AG08396 (cell line): ENCODE results near the gene PDIA5.
A peak's percentile ranks its signal among the peaks of the same experiment; 100 is the strongest.
"Not testable (repeated sequence)": the region's sequence is repeated elsewhere in the genome, so short reads cannot be mapped to it uniquely, and the experiment has no call there.

Source experiments
- DNase-seq: peaks from one replicate; pipeline ENCODE4 v3.0.0; 2012; ENCODE audit warnings: low spot score, mixed read lengths

PDIA5 gene

DNA sequence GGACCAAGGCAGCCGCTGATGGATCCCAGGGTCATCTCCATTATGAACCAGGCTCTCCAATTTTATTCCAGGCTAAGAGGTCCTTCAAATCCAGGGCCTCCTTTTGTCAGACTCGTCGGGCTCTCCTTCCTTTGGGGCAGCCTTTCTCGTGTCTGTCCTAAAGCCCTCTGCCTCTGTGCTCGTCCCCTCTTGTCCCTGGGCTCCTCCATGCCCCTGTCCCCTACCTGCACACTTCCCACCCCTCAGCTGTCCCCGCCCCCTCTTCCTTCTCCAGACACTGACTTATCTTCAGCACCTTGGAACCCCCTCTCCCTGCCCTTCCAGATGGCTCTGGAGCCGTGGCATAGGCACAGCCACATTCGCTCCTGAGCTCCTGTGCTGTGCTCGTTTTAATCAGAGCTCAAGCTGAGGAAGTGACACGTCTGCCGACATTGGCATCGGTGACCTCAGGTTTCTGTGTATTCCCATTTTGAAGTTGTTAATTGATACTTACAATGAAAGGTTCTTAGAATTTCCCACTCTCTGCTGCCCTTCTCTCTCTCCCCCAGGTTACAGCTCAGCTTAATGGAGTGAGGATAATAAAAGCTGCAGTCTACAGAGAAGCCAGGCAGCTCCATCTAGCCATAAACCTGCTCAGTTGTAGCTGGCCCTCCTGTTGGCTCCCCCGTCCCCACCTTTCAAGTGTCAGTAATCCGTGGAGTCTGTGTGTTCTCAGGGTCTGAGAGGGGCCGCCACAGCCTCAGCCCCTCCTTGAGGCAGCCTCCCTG lies 83.8 kb downstream of the PDIA5 start:
- DNase-seq, result no peak

DNA sequence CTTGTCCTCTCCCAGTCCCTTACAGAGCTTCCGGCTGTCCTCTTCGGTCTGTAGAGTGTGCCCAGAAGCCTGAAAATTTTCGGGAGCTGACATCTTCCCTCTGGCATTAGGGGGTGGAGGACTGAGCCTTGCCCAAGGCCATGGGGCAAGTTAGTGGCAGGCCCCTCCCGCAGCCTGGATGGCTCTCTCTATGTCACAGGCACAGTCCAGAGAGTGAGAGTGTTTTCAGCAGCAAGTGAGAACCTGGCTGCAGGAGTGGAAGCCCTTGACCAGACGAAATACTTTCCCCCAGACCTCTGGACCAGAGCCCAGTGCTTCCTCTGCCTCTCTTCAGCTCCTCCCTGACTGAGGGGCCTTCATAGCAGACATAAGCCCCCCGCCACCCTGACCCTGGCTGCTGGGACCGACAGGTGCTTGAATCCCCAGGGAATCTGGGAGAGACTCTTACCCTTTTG lies 84.5 kb downstream of the PDIA5 start:
- DNase-seq, result no peak

DNA sequence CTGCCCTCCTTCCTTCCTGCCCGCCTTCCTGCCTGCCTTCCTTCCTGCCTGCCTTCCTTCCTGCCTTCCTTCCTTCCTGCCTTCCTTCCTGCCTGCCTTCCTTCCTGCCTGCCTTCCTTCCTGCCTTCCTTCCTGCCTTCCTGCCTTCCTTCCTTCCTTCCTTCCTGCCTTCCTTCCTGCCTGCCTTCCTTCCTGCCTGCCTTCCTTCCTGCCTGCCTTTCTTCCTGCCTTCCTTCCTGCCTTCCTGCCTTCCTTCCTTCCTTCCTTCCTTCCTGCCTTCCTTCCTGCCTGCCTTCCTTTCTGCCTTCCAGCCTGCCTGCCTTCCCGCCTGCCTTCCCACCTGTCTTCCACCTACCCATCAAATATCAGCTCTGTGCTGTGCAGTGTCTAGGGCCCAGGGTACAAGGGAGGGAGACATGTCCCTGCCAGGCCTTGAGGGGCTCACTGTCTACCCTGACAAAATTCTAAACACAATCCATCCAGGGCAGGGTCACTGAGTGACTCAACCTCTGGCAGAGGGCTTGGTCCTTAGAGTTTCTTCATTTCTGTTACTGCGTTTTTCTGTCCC lies 85.1 kb downstream of the PDIA5 start:
- not testable (repeated sequence) for DNase-seq

DNA sequence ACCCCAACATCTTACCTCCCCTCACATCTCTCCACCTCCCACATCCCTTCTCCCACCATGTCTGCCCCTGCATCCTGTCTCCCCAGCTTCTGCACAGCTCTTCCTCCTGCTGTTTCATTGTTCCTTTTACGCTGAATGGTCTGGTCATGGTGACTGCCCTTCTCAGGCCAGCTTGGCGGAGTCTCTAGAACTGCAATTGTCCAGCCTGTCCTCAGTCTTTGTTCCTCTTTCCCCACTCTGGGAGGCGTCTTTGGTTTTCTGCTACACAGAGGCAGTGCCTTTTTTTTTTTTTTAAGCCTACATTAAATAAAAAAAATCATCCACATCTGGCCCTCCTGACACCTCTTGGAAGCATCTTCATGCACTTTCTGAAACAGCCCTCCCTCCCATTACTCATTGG lies 85.9 kb downstream of the PDIA5 start:
- DNase-seq, result no peak

DNA sequence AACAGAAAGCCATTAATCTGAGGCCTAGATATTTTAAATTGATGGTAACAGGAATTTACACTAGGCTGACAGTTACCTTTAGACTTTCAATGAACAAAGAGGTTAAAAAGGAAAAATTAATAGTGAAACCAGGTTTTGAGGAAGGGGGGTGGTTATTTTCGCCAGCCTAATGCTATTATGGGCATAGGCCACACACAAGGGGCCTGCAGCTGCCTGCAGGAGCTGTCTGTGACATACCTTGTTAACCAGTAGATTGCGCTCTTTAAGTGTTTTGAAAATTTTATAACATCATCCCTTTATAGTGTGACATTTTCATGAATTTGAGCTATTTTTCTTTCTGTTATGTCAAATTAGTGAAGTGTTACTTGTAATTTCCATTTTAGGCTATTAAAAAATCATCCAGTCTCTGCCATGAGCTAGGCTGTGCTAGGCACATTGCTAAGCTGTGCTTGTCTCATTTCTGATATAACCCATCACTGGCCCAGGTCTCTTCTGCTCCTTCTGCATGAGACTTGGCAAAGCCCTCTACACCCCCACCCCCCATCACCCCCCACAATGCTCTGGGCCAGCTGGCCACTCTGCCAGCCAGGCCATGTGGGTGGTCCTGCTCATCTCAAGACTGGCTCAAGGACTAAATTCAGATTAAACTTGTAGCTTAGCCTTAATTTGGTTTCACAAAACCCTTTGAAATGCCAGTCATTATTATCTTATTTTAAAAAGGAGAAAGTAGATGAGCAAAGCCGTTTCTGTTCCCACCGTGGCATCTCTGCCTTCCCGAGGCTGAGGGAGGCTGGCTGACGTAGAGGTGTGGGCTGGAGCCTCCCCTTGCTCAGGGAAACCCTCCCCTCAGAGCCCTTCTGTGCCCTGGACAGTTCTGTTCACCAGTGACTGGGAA lies 86.5 kb downstream of the PDIA5 start:
- DNase-seq, result no peak

DNA sequence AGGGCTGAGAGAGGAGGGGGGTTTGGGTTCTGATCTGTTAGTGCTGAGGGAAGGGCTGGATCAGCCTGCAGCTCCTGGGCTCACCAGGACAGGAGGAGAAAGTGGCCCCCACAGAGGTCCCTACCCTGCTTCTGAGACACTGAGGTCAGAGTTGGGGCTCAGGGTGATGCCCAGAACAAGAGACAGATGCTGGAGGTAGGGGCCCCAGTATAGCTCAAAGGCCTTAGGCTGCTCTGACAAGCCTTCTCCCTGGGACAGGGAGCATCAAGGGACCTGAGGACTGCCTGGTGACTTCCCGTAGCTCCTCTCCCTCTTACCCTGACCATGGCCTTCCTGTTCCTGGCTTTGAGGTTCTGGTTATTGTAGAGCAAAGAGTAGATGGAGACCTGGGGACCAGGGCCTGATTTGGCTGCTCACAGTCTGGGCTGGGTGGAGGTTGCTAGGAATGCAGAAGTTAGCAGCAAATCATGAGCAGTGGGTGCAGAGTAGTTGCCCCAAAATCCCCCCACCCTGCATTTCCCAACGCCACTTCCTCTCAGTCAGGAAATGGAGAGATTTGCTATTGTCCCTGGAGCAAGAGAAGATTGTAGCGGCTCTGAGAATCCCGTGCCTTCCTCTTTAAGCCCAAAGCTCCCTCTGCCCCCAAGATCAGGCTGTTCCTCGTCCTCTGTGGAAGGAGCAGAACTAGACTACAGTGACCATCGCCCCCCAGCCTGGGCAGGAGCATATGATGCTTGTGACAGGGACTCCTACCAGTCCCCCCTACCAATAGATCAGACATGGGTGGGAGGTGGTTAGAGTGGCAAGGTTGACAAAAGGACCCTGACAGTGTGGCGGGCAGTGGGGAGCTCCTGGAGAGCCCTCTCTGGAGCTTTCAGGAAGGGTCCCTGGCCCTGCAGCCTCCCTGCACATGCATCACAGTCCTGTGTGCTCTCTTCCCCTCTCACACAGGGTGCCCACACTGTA lies 87.5 kb downstream of the PDIA5 start:
- no peak for DNase-seq

DNA sequence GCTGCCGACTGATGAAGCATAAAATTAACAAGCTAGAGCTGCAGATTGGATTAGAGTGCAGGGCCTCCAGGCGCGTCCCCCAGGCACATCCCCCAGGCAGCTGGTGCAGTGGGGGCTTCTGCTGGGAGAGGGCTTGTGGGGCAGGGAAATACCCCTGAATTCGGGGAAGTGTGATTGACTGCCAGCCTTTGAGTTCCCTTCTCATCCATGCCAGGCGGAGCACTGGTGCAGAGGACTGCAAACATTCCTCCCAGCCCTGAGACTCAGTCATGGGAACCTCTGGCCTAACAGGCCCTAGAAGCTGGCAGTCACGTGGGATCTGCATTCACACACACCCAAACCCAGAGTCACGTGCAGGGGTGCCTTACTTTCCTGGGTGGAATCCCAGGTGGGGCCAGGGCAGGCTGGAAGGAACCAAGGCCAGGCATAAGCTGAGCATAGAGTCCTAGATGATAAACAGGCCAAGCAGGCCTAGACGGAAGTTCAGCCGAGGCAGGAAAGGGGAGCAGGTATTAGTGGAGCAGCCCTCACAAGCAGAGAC lies 88.7 kb downstream of the PDIA5 start:
- DNase-seq, result no peak

DNA sequence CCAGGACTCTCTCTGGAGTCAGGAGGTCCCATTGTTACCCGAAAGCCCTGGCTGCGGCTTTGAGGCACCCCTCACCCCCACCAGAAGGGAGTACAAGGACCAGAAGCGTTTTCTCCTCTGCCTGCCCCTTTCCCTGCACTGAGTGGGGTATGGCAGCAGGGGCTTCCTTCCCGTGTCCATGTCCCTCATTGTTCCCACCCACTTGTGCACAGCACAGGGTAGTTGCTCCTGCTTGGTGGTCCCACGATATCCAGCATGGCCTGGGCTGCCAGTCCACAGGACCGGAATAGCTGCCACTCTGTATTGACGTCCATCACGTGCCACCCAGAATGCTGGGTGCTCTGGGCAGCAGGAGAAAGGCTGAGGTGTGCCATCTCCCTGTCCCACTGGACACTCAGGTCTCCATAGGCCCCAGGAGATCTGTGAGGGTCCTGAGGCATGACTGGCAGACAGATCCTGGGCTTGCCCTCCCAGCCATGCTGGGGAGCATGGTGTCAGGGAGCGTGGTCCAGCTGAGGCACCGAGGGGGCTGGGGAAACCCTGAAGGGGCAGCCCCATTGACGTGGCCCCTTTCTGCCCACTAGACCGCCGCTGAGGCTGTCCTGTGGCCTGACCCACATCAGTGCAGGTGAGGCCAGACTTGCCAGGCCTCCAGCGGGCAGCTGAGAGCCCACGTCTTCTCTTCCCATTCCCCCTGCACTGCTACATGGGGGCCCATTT lies 89.6 kb downstream of the PDIA5 start:
- DNase-seq, result no peak

DNA sequence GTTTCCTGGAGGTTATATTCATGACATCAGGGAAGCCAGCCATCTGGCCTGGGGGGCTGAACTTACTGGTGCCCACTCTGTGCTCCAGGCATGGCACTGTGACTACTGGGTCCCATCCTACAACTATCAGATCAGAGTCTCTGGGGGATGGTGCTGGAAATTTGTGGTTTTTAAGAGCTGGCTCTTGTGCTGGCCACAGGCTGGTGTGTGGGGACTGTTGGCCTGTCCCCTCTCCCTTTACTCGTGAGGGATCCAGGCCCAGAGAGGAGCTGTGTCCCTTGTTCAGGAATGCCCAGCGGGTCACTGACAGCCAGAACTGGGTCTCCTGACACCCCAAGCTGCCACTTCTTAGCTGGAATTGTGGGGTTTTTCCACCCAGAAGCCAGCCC lies 90.4 kb downstream of the PDIA5 start:
- DNase-seq, result no peak

DNA sequence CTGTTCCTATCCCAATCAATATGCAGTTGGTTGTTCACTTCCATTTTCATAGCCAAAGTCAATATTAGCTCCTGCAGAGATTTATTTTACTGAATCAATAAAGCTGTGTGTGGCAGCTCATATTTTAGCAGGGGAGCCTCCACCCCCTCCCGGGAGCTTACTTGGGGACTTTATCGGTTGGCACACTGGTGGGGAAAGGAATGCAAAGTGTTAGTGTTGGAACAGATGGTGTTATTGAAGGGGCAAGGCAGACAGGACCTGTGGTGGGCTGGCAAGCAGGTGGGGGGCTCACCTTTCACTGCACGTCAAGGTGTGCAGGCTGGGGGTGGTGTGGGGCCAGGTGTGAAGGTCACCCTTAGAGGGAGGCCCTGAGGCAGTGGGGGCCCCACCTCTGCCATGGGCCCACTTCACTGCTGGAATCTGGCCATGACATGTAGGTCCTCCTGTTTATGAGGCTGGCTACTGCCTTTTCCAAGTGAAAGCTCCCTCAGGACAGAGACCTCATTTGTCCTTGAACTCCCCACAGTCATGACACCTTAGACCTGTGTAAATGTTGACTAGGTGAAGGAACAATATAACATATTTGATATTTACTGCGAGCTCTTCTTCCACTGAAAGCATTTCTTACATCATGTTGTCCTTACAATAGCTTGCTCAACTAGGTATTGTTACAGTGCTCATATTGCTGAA lies 90.9 kb downstream of the PDIA5 start:
- no peak for DNase-seq

DNA sequence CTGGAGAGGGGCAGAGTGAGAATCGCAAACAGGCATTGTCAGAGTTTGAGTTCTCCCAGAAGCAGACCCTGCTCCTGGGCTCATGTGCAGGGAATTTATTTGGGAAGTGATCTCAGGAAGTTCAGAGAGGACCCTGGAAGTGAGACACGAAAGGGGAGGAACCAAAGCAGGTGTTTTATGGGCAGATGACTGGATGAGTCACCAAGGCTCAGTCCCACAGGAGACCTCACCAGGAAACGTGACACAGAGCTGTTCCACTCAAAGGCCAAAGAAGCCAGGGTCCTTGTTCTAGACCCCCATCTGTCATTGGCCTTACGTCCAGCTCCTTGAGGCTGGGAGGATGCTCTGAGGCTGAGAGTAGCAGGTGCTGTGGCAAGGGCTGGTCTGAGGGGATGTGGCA lies 91.5 kb downstream of the PDIA5 start:
- no peak for DNase-seq

DNA sequence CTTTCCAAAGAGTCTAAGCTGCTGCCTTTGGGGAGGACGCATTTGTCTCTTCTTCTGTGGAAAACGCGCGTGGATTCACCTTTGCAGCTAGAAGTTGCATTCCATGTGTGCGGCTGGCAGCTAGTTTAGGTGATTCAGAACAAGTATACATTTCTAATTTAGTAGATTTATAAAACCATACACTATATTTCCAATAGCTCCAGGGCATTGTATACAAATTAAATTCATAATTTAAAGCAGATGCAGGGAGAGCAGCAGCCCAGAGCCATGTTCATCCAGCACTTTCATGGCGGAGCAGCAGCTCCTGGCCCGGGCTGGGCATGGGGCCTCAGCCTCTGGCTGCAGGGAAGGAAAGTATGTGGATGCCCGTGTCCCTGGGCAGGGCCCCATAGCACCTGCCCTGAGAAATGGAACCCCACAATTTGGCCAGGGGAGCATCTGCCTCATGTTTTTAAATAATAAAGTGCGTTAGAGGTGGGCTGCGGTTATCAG lies 92.1 kb downstream of the PDIA5 start:
- DNase-seq, result no peak

DNA sequence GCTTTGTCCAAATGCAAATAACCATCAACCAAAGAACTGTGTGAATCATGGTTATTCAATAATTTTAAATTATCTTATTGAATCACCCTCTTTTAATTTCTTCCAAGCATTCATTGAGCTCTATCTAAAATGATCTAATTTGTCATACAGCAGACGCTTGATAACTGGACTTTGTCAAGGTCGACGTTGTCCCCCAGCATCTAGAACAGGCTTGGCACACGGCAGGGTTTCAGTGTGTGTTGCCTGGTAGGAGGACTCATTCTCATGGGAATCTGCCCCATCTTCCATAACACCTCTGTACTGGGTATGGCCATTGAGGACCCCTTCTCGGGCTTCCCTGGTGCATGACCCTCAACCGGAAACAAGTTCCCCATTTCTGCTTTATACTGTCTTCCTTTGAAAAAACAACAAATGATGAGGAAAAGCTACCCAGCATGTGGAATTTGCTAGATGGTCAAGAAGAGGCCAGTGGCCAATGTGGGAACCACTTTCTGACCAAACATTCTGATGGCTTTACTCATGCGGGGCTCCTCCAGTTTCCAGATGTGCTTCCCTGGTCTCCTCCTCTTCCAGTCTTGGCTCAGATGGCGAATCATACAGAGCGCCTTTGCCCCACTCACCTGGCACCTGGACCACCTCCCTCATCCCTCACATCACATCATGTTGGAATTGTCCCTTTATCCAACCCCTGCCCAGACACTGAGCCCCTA lies 93.3 kb downstream of the PDIA5 start:
- peak; percentile 72 for DNase-seq

DNA sequence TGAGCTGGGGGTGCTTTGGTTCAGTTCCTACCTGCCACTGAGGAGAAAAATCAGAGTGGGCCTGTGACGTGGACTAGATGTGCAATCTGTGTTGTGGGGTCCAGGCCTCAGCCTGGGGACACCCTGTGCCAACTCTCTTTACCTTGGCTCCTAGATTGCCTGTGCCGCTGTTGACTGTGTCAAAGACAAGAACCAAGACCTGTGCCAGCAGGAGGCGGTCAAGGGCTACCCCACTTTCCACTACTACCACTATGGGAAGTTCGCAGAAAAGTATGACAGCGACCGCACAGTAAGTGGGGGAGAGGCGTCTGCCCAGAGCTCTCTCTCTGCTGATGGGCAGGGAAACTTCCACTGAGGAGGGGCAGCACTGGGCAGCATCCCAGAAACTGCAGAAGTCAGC lies 94.3 kb downstream of the PDIA5 start:
- no peak for DNase-seq

DNA sequence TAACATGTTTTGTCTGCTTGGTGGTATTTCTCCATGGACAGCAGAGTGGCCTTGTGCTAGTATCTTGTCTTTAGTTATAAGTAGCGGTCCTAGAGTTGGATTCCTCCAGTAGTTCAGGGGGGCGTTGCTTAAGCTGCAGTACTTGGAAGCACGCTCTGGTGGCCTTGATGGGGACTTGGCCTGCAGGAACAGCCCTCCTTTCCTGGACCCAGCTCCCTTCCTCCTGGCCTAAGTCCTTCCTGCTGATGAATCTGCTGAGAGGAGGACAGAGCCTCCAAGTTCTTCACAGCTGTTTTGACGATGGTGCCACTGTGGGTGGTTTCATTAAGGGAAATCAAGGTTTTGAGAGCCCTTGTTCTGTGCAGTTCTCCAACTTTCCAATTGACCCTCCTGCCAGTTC lies 96.3 kb downstream of the PDIA5 start:
- no peak for DNase-seq

DNA sequence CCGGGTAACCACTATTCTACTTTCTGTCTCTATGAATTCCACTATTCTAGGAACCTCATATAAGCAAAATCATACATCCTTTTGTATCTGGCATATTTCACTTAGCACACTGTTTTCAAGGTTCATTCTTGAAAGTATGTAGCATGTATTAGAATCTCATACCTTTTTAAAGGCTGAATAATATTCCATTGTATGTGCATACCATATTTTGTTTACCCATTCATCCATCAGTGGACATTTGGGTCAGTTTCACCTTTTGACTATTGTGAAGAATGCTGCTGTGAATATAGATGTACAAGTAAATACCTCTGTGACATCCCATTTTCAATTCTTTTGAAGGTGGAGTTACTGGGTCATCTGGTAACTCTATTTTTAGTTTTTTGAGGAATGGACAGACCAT lies 98.3 kb downstream of the PDIA5 start:
- no peak for DNase-seq

DNA sequence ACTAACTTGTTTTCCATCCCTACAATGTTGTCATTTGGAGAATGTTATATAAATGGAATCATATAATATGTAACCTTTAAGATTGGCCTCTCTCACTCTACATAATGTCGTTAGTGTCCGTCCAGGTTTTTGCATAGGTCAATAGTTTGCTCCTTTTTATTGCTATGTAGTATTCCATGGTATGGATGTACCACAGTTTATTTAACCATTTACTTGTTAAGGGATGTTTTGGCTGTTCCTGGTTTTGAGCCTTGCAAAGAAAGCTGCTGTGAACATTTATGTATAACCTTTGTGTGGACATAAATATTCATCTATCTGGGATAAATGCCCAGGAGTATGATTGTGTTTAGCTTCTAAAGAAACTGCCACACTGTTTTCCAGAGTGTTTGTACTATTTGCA lies 100.9 kb downstream of the PDIA5 start:
- DNase-seq, result no peak

DNA sequence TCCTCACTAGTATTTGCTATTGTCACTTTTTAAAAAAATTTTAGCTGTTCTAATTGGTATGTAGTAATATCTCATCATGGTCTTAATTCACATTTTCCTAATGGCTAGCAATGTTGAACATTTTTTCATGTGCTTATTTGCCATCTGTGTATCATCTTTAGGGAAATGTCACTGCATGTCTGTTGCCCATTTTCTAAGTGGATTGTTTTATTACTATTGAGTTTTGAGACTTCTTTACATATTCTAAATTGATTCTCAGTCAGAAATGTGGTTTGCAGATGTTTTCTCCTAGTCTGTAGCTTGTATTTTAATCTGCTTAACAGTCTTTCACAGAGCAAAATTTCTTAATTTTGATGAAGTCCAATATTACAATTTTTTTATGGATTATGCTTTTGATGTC lies 101.3 kb downstream of the PDIA5 start:
- no peak for DNase-seq

DNA sequence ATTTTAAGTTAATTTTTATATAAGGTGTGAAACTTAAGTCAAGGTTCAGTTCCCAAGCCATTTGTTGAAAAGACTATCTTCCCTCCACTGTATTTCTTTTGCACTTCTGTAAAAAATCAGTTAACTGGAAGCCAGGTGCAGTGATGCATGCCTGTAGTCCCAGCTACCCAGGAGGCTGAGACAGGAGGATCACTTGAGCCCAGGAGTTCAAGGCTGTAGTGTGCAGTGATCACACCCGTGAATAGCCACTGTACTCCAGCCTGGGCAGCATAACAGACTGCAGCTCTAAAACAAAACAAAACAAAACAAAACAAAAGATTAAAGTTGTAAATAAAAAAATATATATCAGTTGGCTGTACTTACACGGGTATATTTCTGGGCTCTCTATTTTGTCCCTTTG lies 101.8 kb downstream of the PDIA5 start:
- no peak for DNase-seq
